Vagina (tissue), 2 donors: ENCODE results near the gene FHIT. TPM values are rescaled to one million over a fixed set of nuclear protein-coding genes. Genes with fewer than 3 reads are reported as not detected.

Experiments
- DNase-seq, 2 donors: peaks; one replicate each; pipeline ENCODE4 v3.0.0-alpha.2; 2017; ENCODE audit errors: extremely low spot score in 2 of 2
- H3K27ac ChIP-seq: fragments of 200-600 bp; sonication (generic); one replicate; pipeline ENCODE4 v1.5.1; 2019
- H3K27me3 ChIP-seq: fragments of 200-600 bp; sonication (generic); one replicate; pipeline ENCODE4 v1.5.1; 2019
- H3K36me3 ChIP-seq, 2 donors: fragments of 200-600 bp; sonication (generic); one replicate each; pipeline ENCODE4 v1.5.1; 2017 to 2019
- H3K4me1 ChIP-seq: fragments of 200-600 bp; sonication (generic); one replicate; pipeline ENCODE4 v1.5.1; 2019
- H3K4me3 ChIP-seq, 2 donors: fragments of 200-600 bp; sonication (generic); 1 replicate in 1 of 2; 2 replicates in 1 of 2; pipeline ENCODE4 v1.5.1; 2016 to 2019
- H3K9me3 ChIP-seq: fragments of 200-600 bp; sonication (generic); one replicate; pipeline ENCODE4 v1.5.1; 2019
- POLR2A ChIP-seq, 2 donors: fragments of 450-650 bp; IDR thresholded peaks; one replicate each; pipeline ENCODE4 v1.6.1; 2017; ENCODE audit warnings: antibody characterized with exemption in 2 of 2, mild to moderate bottlenecking in 2 of 2, moderate library complexity in 2 of 2
- POLR2AphosphoS5 ChIP-seq, 2 donors: sonication (generic); formaldehyde crosslinking; IDR thresholded peaks; one replicate each; pipeline ENCODE4 v1.9.0; 2017; ENCODE audit warnings: antibody characterized with exemption in 2 of 2, mild to moderate bottlenecking in 2 of 2, low read depth in 1 of 2; ENCODE audit not compliant: insufficient read depth in 1 of 2
- intact Hi-C: fragments of 100-400 bp; cut with DNase I; formaldehyde crosslinking; loops from one replicate; pipeline ENCODE4 v1.15.1; 2023
- total RNA-seq: library from RNA; depleted of rRNA; stranded (reverse); fragments of >200 nt; gene quantifications from one replicate; pipeline ENCODE4 v1.2.3, GENCODE V29; 2016
- TF ChIP-seq, protein P1 (sequence below), 3 experiments: fragments of 450-650 bp in 2 of 3; fragments of 200-600 bp in 1 of 3; sonication (generic) in 1 of 3; IDR thresholded peaks; one replicate each; pipeline ENCODE4 v1.5.1; 2017 to 2019; ENCODE audit warnings: antibody characterized with exemption in 3 of 3, mild to moderate bottlenecking in 2 of 3, moderate library complexity in 2 of 3

The FHIT gene
- total RNA-seq, 1 donor from 2014 or later: 7.9 TPM

DNA sequence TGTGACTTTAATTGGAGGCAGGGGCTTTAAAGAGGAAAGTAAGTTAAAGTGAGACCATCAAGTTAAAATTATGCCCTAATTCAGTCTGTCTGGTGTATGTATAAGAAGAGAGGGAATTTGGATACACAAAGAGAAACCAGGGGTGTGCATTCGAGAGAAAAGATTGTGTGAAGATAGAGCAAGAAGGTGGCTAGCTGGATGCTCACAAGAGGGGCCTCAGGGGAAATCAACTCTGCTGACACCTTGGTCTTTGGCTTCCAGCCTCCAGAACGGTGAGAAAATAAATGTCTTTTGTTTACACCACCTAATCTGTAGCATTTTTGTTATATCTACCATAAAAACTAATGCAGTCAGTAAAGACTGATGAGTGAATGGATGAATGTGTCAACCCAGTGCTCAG, 1294.1 kb downstream of the FHIT start:
- H3K4me3 ChIP-seq: no peak overlapping the region
- TF ChIP-seq POLR2AphosphoS5 (IDR thresholded peaks at IDR 0.05; ENCODE audit: insufficient read depth in 1 of 2, low read depth in 1 of 2) (no peak), POLR2A (IDR thresholded peaks at IDR 0.05) (no peak)
- TF ChIP-seq, protein P1, sequence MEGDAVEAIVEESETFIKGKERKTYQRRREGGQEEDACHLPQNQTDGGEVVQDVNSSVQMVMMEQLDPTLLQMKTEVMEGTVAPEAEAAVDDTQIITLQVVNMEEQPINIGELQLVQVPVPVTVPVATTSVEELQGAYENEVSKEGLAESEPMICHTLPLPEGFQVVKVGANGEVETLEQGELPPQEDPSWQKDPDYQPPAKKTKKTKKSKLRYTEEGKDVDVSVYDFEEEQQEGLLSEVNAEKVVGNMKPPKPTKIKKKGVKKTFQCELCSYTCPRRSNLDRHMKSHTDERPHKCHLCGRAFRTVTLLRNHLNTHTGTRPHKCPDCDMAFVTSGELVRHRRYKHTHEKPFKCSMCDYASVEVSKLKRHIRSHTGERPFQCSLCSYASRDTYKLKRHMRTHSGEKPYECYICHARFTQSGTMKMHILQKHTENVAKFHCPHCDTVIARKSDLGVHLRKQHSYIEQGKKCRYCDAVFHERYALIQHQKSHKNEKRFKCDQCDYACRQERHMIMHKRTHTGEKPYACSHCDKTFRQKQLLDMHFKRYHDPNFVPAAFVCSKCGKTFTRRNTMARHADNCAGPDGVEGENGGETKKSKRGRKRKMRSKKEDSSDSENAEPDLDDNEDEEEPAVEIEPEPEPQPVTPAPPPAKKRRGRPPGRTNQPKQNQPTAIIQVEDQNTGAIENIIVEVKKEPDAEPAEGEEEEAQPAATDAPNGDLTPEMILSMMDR (IDR thresholded peaks at IDR 0.05): no peak
- intact Hi-C loops: no loop called here
- H3K9me3 ChIP-seq: no peaks in the 10 kb centered on the region
- no peak for DNase-seq
- H3K27ac ChIP-seq: no peak overlapping the region
- H3K36me3 ChIP-seq: no peaks in the 10 kb centered on the region
- H3K4me1 ChIP-seq: no peaks in the 10 kb centered on the region
- no peaks in the 10 kb centered on the region for H3K27me3 ChIP-seq

DNA sequence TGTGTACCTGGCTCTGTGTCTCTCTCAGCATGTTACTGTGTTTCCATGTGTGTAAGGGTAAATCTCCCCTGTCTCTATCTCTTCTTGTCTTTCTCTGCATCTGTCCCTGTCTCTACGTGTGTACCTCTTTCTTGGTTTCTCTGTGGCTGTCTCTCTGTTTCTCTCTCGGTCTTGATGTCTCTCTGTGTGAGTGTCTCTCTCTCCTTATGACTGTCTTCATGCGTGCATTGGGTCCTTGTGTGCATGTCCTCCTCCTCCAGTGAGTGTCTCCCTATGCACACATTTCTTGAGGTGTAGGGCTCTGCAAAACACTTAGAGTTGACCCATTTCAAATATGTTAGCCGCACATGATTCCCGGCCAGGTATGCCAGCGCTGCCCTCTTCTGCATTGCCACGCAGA, 1298.1 kb downstream of the FHIT start:
- DNase-seq: no peak
- no peaks in the 10 kb centered on the region for H3K9me3 ChIP-seq

DNA sequence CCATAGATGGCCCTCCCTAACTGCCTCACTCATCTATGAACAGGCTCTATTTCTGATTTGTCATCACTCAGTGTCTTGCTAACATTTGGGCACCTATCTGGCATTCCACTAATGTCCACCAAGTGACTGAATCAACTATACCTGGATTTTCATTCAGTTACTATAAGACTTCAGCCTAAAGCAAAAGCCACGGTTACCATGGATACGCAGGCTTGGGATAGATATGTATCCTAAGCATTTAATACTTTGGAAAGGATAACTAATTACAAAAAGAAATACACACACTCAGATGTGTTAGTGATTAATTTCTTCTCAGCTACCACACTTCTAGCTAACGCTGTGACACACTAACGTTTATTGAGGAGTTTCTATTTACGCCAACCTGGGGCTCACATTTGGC, 1301.9 kb downstream of the FHIT start:
- Histone ChIP-seq H3K4me1 (no peaks in the 10 kb centered on the region), H3K27me3 (no peaks in the 10 kb centered on the region), H3K9me3 (no peaks in the 10 kb centered on the region), H3K36me3 (no peaks in the 10 kb centered on the region), H3K4me3 (no peak overlapping the region), H3K27ac (no peak overlapping the region)
- intact Hi-C loops: no loop called here
- DNase-seq: no peak
- TF ChIP-seq POLR2A (IDR thresholded peaks at IDR 0.05) (no peak), POLR2AphosphoS5 (IDR thresholded peaks at IDR 0.05; ENCODE audit: insufficient read depth in 1 of 2, low read depth in 1 of 2) (no peak)
- TF ChIP-seq, protein P1 (IDR thresholded peaks at IDR 0.05): no peak

More for the DNA sequence above, 1298.1 kb downstream of the FHIT start:
- H3K4me3 ChIP-seq: no peak overlapping the region
- no peak overlapping the region for H3K27ac ChIP-seq
- no peaks in the 10 kb centered on the region for H3K27me3 ChIP-seq
- TF ChIP-seq, protein P1 (IDR thresholded peaks at IDR 0.05): no peak
- TF ChIP-seq POLR2A (IDR thresholded peaks at IDR 0.05) (no peak), POLR2AphosphoS5 (IDR thresholded peaks at IDR 0.05; ENCODE audit: insufficient read depth in 1 of 2, low read depth in 1 of 2) (no peak)
- H3K4me1 ChIP-seq: no peaks in the 10 kb centered on the region
- intact Hi-C loops: no loop called here
- H3K36me3 ChIP-seq: no peaks in the 10 kb centered on the region

DNA sequence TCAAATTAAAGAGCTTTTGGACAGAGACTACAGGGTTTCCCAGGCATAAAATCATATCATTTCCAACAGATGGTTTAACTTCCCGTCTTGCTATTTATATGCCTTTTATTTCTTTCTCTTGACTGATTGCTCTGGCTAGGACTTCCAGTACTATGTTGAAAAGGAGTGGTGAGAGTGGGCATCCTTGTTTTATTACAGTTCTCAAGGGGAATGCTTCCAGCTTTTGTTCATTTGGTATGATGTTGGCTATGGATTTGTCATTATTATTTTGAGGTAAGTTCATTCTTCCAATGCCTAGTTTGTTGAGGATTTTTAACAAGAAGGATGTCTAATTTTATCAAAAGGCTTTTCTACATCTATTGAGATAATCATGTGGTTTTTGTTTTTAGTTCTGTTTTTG, 1304.9 kb downstream of the FHIT start:
- Histone ChIP-seq H3K4me1 (no peaks in the 10 kb centered on the region), H3K36me3 (no peaks in the 10 kb centered on the region), H3K27me3 (no peaks in the 10 kb centered on the region), H3K9me3 (no peaks in the 10 kb centered on the region), H3K4me3 (no peak overlapping the region), H3K27ac (no peak overlapping the region)
- no peak for DNase-seq
- intact Hi-C loops: no loop called here
- TF ChIP-seq POLR2A (IDR thresholded peaks at IDR 0.05): no peak
- TF ChIP-seq POLR2AphosphoS5 (IDR thresholded peaks at IDR 0.05; ENCODE audit: insufficient read depth in 1 of 2, low read depth in 1 of 2): no peak
- TF ChIP-seq, protein P1 (IDR thresholded peaks at IDR 0.05): no peak

DNA sequence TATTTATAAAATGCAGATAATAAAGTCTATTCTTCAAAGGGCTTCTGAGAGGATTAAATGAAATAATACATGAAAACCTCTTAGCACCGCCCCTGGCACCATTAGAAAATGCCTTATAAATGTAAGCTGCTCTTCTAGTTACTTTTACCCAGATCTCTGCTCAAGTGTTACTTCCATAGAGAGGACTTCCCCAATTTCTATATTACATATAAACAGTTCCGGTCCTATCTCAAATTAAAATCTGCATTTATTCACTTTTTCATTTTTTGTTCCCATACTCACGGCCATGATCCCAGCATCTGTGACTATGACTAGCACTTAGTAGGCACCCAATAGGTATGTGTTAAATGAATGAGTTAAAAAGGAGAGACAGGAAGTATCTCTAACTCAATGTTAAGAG, 1310.5 kb downstream of the FHIT start:
- H3K9me3 ChIP-seq: no peaks in the 10 kb centered on the region
- no peaks in the 10 kb centered on the region for H3K27me3 ChIP-seq
- intact Hi-C loops: no loop called here
- H3K27ac ChIP-seq: no peak overlapping the region
- no peaks in the 10 kb centered on the region for H3K36me3 ChIP-seq
- no peak for DNase-seq
- H3K4me1 ChIP-seq: no peaks in the 10 kb centered on the region
- TF ChIP-seq POLR2A (IDR thresholded peaks at IDR 0.05): no peak
- TF ChIP-seq, protein P1 (IDR thresholded peaks at IDR 0.05): no peak
- no peak for TF ChIP-seq POLR2AphosphoS5 (IDR thresholded peaks at IDR 0.05; ENCODE audit: insufficient read depth in 1 of 2, low read depth in 1 of 2)
- no peak overlapping the region for H3K4me3 ChIP-seq
